ENCODE results near the gene ZNF382.
"Not testable (repeated sequence)": the region's sequence is repeated elsewhere in the genome, so short reads cannot be mapped to it uniquely, and the experiment has no call there.

The ZNF382 gene

DNA sequence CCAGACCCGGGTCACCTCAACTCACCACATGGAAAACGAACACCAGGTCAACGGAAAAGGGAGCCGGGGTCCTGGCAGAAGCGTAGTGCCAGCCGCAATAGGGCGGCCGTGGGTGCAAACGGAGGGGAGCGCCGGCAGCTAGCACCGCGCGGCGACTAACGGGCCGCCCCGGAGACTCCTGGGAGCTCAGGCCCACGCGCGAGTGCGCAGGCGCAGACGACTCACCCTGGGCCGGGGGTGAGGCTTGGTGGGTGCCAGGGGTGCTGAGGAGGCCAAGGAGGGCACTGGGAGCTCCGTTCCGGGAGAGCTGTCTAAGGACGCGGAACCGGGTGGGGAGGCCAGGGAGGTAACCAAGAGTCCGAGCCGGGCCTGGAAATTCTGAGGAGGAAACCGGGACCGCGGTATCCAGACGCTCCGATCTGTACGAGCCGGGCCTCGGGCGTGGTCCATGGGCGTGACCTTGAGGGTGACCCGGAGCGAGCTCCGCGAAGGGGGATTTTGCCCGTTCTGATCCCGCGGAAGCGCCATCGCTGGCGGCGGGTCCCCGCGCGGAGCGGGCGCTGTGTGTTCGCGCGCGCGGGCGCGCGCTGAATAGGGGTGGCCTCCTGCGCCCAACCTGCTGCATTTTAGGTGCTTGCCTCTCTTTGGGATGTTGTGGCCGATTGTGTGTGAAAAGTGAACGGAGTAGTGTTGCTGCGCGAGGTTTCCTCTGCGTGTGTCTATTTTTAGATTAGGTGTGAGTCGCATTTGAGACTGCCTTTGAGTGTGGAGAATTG lies at the start of gene ZNF382:
Gene ZNF382 (plus strand): TSS at position 213 of the 776 bp plus-strand sequence. CDS start 4,602 bp downstream, outside the sequence.
- DNase-seq, result peak; percentile 91

DNA sequence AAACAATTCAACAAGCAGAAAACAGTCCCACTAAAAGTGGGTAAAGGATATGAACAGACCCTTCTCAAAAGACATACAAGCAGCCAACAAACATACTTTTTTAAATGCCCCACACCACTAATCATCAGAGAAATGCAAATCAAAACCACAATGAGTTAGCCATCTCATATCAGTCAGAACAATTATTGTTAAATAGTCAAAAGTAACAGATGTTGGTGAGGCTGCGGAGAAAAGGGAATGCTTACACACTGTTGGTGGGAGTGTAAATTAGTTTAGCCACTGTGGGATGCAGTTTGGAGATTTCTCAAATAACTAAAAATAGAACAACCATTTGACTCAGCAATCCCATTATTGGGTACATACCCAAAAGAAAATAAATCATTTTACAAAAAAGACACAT lies 40.7 kb upstream of the ZNF382 start:
- DNase-seq, result no peak

DNA sequence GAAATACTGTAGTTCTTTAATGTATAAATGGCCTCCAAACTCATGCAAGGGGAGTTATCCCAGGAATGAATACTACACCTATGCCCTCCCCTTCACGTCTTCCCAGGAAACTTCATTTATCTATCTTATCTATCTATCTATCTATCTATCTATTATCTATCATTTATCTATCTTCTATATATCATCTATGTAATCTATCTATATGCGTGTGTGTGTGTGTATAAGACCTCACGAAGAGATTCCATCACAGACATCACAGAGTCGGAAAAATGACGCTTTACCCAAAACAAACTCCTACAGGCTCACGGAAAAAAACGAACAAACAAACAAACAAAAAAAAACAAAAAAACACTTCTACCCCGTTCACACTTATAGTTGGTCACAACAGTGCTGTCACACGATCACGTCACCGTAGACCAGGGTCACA lies 32.5 kb upstream of the ZNF382 start:
- no peak for DNase-seq

DNA sequence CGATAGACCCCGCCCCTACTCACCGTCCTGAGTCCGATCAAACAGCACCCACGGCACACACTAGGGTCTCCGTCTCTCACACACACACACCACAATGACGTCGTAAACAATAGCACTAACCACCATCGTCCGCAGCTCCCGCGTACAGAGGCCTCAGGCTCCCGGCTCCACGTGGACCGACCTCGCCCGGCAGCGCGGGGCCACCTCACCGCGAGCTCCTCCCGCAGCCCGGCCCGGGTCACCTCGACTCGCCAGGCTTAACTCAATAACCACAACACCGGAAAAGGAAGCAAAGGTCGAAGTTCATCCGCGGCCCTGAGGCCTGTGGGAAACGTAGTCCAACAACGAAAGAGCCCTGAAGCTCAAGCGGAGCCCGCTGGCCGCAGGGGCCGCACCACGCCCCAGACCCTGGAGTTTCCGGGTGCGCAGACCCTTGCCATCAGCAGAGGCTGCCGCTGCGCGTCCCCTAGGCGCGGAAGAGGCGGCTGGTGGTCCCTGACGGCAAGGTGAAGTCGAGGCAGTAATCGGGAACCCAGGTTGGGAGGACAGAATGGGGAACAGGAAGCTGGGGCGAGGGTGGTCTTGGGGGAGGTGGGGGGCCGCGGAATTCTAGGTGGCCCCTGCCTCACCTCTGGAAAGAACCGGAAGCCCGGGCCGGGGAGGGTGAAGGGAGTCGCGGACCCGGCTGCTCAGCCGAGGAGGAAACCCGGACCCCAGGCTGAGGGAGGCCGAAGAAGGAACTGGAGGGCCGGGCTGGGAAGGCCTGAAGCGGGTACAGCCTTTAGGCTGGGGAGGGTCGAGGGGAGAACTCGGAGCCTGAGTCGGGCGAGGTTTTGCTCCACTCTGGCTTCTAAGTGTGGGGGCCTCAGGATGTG lies 31.9 kb upstream of the ZNF382 start, which contains the start of gene ZNF529:
Gene ZNF529 (minus strand): TSS at position 273 of the 875 bp plus-strand sequence. CDS start 946 bp downstream, outside the sequence.
- DNase-seq, result peak; percentile 98

DNA sequence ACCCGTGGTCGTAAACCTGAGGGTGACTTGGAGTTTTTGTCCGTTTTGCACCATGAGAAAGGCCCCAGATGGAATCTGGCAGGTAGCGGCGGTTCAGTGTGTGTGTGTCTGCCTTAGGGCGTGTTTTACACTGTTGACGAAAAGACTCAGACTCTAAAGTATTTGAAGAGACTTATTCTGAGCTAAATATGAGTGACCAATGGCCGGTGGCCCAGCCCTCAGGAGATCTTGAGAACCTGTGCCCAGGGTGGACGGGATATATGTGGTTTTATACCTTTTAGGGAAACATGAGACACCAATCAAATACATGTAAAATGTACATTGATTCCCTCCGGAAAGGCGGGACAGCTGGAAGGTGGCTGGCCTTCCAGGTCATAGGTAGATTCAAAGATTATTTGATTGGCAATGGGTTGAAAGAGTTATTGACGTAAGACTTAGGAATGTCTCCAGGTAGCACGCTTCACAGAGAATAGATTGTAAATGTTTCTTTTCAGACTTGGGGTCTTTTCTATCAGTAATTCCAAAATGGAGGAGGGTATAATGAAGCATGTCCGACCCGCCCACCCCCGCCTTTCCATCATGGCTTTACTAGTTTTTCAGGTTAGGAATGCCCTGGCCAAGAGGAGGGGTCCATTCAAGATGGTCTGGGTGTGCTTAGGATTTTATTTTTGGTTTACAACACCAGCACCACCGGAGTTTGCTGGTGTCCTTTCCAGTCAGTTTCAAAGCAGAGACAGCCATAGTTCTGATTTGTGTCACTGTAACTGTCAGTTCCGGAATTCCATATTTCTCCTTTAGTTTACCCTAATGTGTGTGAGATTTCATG lies 31.0 kb upstream of the ZNF382 start:
- DNase-seq, result peak; percentile 79

DNA sequence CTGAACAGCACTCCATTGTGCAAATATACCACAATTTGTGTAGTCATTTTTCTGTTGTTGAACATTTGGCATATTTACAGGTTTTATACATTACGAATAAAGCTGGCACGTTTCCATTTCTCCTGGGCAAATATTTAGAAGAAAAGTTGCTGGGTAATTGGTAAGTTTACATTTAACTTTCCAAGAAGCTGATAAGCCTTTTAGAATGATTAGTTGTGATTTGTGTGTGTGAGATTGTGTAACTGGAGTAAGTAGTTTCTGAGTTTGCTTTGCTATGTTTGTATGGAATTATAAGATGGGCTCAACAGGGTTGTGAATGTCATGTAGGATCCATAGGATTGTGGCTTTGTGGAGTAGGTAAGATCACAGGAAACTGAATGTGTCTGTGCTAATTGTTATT lies 30.4 kb upstream of the ZNF382 start:
- DNase-seq, result no peak

DNA sequence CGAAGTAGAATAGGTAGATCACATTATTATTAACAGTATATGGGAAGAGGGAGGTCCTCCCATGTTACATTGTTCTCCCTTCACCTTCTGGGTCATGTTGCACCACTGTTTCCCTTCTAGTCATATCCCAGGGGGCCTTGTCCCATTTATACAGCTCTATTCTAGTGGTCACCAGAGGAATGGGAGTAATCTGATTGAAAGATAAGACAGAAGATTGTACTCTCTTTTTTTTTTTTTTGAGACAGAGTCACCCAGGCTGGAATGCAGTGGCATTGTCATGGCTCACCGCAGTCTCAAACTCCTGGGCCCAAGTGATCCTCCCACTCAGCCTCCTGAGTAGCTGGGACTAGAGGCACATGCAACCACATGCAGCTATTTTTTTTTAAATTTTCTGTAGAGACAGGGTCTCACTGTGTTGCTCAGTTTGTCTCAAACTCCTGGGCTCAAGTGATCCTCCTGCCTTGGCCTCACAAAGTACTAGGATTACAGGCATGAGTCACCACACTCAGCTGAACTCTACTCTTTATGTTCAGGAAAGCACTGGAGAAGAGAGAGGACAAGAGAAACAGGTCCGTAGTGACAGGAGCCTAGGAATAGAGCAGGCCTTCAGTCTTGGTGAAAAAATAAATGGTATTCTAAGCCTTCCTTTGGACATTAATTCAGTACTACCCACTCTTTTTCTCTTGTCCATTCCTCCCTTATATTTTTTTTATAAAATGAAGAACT lies 27.7 kb upstream of the ZNF382 start:
- no peak for DNase-seq

DNA sequence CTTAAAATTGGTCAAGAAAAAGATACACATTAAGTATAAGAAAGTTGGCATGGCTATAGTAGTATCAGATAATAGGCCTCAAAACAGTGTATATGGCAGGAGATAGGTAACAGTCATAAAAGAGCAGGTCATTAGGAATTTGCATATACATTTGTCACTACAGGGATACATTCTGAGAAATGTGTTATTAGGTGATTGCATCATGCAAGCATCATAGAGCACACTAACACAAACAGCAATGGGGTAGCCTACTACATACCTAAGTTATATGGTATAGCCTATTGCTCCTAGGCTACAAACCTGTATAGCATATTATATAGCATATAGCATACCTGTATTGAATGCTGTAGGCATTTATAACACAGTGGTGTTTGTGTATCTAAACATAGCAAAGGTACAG lies 25.9 kb upstream of the ZNF382 start:
- DNase-seq, result peak; percentile 49

DNA sequence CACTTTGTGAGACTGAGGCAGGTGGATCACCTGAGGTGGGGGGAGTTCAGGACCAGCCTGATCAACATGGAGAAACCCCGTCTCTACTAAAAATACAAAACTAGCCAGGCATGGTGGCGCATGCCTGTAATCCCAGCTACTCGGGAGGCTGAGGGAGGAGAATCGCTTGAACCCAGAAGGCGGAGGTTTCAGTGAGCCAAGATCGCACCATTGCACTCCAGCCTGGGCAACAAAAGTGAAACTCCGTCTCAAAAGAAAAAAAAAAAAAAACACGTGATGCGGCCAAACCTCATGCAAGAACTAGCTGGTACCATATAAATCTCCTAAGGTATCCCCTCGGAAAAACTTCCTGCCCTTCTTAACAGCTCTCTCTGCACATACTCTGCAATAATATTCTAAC lies 2.4 kb upstream of the ZNF382 start:
- DNase-seq, result not testable (repeated sequence)

DNA sequence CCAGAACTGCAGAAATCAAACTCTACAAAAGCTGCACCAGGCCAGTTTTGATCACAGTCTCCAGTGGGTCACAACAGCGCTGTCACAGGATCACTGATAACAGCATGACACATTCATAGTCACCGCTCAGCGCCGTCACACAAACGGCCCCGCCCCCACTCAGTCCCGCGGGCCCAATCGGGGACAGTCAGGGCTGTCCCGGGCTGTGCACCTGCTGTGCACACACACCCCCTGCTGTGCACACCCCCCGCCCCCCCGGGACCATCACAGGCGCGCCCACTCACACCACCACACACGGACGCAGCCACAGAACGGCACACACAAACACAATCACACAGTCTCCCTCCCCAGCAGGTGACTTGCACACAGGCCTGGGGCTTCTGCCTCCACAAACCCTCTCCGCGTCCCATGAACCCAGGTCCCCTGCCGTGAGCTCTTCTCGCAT lies 435 bp upstream of the ZNF382 start:
- DNase-seq, result peak; percentile 93

DNA sequence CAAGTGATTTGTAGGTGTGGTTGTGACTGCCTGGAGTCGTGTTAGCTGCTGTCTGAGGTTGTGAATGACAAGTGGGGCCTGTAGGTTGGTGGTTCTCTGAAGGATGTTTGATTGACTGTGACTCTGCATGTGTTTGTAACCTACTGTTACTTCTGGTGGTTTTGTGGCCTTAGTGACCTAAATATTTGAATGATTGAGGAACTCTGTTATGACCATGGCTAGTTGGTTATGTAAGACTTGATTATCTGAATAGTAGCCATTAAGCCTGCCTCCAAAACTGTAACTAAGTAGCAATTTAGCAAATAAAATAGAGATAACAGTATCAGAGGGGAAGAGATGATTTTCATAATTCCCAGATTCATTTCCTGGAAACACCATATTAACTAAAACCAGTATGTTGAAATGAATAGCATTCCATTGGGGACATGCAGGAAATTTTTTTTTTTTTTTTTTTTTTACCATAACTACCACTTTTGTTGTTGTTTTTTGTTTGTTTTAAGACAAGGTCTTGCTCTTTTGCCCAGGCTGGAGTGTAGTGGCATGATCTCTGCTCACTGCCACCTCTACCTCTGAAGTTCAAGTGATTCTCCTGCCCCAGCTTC lies 865 bp downstream of the ZNF382 start:
- peak; percentile 80 for DNase-seq

DNA sequence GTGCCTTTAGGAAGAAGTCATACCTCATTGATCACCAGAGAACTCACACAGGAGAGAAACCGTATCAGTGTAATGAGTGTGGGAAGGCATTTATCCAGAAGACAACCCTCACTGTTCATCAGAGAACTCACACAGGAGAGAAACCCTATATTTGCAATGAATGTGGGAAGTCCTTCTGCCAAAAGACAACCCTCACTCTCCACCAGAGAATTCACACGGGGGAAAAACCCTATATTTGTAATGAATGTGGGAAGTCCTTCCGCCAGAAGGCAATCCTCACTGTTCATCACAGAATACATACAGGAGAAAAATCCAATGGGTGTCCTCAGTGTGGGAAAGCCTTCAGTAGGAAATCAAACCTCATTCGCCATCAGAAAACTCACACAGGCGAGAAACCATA lies 21.9 kb downstream of the ZNF382 start:
- DNase-seq, result no peak

DNA sequence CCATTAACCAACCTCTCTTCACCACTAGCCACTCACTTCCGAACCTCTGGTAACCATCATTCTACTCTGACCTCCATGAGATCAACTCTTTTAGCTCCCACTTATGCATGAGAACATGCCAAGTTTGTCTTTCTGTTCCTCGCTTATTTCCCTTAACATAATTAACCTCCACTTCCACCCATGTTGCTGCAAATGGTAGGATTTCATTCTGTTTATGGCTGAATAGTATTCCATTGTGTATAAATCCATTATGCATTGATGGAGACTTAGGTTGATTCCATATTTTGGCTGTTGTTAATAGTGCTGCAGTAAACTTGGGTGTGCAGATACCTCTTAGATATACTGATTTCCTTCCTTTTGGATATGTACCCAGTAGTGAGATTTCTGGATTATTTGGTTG lies 30.2 kb downstream of the ZNF382 start:
- DNase-seq, result no peak

DNA sequence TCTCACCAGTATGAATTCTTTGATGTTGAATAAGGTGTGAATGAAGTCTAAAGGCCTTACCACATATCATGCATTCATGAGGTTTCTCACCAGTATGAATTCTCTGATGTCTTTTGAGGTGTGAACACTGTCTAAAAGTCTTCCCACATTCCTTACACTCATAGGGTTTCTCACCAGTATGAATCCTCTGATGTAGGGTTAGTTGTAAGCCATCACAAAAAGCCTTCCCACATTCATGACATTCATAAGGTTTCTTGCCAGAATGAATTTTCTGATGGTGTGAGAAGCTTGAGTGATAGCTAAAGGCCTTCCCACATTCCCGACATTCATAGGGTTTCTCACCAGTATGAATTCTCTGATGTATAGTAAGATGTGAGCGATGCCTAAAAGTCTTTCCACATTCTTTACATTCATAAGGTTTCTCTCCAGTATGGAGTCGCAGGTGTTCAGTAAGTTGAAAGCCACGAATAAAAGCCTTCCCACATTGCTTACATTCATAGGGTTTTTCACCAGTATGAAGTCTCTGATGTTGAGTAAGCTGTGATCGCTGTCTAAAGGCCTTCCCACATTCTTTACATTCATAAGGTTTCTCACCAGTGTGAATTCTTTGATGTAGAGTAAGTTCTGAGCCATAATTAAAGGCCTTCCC lies 33.9 kb downstream of the ZNF382 start:
- DNase-seq, result peak; percentile 22

DNA sequence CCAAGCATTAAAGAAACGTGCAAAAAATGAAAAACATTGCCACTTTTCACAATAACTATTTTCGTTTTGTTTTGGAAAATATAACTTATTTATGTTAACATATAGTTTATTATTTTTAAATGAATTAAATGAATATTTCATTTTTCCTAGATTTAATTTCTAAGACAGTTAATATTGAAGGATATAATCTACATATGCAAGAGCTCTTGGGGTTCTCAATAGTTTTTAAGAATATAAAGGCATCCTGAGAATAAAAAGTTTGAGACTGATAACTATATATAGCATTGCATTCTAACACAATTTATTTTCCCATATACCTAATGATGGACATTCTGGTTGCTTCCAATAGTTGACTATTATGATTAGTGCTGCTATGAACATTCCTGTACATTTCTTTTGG lies 41.6 kb downstream of the ZNF382 start:
- DNase-seq, result no peak

DNA sequence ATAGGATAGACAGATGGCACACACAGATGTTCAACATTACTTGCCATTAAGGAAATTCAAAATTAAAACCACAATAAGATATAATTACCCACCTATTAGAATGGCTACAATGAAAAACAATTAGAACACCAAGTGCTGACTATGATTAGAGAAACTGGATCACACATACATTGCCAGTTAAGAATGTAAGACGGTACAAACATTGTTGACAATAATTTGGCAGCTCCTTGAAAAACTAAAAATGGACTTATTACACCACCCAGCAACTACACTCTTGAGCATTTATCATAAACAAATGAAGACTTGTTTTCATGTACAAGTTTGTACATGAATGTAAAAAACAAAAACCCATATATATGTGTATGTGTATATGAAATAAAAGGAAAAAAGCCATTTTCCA lies 47.8 kb downstream of the ZNF382 start:
- DNase-seq, result no peak

DNA sequence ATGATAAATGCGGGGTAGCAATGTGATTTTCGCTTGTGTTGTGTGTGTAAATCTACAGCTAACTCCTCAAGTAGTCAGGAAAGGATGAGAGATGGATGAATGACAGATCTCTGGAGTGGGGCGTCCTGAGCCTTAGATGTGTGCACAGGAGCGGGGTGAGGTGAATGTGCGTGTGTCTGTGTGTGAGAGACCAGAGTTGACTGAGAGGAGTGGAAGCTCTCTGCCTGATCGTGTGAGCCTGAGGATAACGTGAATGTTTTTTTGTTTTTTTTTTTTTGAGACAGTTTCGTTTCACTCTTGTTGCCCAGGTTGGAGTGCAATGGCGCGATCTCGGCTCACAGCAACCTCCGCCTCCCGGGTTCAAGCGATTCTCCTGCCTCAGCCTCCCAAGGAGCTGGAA lies 60.7 kb downstream of the ZNF382 start:
- no peak for DNase-seq

DNA sequence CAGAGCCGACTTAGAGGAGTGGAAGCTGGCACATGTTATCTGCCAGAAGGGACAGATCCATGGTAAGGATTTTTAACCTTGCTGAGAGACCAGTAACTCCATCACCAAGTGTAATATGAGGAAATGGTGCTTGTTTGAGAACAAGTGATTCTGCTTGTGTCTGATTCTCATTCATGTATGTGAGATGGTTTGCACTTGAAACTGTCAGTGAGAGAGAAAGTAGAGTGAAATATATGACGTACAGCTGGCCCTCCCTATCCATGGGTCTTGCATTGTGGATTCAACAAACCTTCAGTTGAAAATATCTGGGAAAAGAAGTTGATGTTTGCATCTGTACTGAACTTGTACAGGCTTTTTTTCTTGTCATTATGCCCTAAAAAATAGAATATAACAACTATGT lies 63.5 kb downstream of the ZNF382 start:
- DNase-seq, result no peak

DNA sequence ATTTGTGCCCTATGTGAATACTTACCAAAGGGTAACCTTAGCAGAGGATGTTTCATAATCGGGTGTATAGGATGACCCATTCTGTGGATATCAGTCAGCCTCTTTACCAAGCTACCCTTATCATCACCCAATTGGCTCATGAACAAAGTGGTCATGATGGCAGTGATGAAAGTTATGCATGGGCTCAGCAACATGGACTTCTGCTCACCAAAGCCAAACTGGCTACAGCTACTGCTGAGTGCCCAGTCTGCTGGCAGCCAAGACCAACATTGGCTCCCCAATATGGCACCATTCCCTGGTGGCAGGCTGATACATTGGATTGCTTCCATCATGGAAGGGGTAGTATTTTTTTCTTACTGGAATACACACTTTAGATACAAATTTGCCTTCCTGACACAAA lies 67.3 kb downstream of the ZNF382 start:
- DNase-seq, result no peak

DNA sequence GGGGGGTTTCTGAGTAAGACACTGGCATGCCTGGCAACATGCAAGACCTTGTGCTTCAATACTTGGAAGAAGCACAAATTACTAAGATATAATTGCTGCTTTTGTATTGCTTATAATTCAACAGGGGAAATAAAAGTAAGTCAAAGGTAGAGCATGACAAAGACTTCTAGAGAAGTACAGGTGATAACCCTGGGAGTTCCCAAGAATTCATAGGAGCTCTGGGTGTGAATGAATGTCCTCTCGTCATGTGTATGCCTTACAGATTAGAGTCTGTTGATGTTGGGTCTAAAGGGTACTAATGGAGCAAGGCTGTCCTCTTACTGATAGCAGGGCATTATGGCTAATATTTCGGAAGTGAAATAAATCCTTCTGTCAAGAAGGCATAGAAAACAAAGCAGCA lies 69.1 kb downstream of the ZNF382 start:
- DNase-seq, result no peak

DNA sequence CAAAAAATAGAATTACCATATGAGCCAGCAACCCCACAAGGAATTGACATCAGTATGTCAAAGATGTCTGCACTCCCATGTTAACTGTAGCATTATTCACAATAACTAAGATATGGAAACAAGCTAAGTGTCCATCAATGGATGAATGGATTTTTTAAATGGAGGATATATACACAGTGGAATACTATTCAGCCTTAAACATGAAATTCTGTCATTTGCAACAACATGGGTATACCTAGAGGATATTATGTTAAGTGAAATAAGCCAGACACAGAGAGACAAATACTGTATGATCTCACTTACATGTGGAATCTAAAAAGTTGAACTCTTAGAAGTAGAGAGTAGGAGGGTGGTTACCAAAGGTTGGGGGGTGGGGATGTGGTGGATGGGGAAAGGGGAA lies 74.3 kb downstream of the ZNF382 start:
- no peak for DNase-seq

Measured in OCI-M1 (cell line).